Islet precursor cell (in vitro differentiated cells): ENCODE results near the gene NCMAP.

Experiments used
- DNase-seq: peaks from one replicate; pipeline ENCODE4 v3.0.0-alpha.2; 2018

NCMAP gene

DNA sequence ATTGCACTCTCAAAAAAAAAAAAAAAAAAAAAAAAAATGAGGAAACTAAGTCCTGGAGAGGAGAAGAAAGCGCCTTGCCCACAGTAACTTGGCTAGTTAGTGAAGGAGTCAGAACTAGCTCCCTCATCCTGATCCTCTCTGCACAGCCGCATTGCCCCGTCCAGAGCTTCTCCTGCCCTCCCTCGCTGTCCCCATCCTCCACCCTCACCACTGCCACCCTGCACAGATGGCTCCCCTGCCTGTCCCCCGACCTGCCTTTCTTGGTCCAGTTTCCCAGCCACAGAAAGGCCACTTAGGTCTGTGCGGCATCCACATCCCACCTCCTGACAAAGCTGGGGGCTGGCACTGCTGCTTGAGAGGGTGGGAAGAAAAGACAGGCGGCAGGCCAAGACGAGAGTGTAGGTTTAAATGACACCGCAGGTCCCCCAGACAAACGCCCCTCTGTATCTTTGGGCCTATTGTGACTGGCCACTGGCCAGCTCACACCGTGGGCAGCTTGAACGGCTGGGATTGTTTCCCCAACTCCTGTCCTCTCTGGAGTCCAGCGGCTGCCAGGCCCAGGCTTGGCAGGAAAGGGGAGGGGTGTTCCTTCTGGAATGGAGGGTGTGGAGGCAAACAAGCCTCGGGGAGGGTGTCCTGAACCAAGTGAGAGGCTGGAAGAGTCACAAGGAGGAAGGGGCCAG lies 20.2 kb downstream of the NCMAP start:
- DNase-seq, result no peak

DNA sequence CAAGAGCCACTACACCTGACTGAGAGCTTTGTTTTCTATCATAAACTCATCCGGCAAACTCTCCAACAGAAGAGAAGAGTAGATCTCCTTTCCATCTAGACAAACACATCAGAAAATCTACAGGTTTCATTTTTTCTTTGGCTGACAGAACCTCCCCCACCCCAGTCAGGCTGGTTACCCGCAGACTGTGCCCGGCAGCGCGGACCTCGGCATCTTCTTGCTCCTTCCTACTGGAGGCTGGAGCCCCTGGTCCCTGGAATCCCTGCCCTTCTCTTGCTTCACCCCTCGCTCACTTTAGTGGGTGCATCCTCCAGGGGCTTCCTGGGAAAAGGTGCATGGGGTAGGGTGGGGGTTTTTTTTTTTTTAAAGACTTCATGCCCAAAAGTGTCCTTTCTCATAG lies 23.0 kb downstream of the NCMAP start:
- no peak for DNase-seq

DNA sequence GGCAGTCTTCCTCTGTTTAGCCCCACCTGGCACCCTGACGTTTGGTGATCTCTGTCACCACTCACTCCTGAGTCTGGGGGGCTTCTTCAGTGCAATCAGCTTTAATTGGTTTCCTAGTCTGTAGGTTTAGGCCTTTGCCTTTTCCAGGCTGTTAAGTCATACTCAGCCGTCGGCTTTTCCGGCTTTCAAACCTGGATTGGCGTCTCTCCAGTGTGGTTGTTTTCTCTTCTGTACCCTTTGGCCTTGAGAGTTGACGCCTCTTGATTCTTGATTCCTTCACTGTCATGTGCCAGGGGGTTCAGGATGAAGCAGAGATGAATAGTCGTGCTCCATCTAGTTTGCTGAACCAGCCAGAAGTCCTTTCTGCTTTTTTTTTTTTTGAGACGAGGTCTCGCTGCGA lies 24.9 kb downstream of the NCMAP start:
- no peak for DNase-seq

DNA sequence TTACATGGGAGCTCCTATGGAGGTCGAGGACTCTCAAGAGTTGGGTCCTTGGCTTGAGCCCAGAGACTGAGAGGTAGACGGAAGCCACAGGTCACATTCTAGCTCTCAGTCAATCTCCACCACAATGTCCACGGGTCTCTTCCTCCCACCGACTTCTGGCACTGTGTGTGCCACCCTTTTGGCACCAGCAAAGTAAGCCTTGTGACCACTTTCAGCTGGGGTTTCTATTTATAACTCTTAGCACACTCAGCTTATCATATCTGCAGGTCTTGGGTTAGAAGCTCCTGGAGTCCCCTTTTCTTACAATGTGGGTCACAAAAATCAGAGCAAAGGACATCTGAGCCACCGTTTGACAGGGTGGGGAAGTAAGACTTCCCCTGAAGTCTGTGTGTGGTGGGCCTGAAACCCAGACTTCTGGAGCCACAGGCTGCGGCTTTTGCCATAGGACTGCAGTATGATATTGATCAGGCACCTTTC lies 28.3 kb downstream of the NCMAP start:
- DNase-seq, result no peak

DNA sequence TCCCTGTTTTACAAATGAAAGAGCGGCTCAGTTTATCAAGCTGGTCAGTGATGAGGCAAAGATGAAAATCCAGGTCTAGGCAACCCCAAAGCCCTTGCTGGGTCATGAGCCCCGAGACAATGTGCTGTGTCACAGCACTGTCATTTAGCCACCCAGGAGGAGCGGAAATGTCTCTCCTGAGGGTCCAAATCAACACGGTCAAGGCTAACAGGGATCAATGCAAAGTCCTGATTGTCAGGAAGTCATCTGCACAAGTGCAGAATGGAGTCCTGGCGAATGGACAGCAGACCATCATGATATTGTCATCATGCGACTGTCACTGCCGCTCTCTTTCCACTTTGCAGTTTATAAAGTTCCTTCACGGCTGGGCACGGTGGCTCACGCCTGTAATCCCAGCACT lies 30.2 kb downstream of the NCMAP start:
- no peak for DNase-seq

DNA sequence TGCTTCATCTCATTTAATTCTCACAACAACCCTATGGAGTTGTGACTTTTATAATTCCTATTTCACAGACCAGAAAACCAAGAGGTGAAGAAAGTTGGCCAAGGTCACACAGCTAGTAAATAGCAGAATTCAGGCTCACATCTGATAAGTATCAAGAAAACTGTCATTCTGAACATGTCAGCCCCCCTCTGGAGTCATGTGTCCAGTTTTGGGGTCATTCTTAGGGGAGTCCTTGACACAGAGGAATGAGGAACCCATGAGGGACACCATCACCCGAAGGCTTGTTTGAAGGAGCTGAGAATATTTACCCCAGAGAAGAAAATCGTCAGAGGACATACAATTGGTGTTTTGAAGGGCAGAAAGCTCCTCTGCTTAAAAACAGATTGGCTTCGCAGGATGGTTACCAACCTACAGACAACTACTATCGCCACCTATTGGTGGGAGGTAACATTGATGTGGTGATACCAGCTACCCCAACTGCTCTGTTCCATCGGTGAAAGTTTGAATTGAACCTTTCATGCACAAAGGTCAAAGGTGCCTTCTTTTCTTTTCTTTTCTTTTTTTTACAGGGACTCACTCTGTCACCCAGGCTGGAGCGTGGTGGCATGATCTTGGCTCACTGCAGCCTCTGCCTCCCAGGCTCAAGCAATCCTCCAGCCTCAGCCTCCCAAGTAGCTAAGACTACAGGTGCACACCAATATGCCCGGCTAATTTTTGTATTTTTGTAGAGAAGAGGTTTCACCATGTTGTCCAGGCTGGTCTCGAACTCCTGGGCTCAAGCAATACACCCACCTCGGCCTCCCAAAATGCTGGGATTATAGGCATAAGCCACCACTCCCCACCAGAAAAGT lies 31.3 kb downstream of the NCMAP start:
- no peak for DNase-seq

DNA sequence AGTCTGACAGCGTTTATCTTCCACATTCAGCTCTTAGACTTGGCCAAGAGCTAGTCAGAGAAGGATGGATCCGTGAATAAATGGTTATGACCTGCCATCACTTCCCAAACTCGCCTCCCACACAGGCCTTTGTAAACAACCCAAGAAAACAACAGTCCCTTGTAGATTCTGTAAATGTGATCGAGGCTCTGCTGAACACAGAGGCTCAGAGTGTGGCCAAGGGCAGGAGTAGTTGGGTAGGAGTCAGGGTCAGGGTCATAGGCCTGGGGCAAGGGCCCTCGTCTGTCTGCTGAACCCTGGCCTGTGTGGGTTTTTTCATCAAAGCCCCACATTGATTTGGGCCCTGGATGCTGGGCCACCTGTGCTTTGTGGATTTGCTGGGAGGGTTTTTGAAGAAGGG lies 32.7 kb downstream of the NCMAP start:
- no peak for DNase-seq

DNA sequence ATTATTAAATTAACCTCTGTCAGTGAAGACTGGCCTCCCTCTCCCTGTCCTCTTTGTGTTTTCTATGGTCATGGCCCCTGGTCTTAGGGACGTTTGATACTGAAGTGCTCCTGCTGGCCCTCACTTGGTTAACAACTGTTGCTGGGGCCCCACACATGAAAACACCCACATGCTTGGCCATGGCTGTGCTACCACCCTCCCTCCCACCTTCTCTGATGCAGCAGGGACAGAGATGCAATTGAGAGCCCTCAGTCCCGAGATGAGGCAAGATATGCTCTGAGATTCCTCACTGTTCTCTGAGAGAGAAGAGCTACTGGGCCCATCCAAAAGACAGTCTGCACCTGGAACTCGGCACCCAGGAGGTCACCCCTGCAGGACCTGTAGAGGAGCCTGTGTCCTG lies 33.3 kb downstream of the NCMAP start:
- no peak for DNase-seq

DNA sequence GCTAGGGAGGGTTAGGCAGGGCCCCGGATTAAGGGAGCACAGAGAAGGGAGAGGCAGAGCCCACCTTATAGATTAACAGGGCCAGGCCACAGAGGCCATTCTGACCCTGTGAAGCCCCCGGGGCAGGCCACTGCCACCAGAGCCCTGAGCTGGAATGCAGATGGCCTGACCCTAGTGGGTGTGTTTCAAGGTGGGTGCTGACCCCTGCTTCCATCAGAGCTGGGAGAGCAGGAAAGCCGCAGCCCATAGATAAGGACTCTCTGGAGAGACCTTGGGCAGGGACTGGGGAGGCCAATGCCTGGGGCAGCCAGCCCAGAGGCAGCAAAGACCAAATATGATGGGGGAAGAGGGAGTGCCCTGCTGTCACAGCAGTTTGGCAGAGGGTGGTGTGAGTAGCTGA lies 35.9 kb downstream of the NCMAP start:
- DNase-seq, result peak; percentile 63

DNA sequence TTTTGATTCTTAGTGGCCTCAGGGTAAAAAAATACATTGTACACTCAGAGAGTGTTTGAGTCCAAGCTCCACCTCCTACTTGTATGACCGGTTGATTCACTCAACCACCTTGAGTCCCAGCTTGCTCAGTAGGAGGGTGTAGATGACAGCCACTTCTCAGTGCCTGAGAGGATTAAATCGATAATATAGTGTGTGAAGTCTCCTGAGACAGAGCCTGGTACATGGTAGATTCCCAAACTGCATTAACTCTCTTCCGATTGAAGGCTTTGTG lies 38.4 kb downstream of the NCMAP start:
- peak; percentile 19 for DNase-seq

DNA sequence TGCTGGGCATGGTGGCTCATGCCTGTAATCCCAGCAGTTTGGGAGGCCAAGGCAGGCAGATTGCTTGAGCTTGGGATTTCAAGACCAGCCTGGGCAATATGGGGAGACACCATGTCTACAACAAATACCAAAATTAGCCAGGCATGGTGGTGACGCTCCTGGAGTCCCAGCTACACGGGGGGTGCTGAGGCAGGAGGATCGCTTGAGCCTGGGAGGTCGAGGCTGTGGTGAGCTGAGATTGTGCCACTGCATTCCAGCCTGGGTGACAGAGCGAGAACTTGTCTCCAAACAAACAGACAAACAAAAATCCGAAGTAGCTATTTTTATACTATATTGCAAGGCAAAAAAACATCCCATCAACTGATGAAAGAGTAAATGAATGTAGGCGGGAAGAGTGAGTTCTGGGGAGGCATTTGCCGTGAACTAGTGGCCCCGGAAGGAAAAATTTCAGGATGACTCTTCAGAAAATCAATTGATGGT lies 40.6 kb downstream of the NCMAP start:
- peak; percentile 45 for DNase-seq

DNA sequence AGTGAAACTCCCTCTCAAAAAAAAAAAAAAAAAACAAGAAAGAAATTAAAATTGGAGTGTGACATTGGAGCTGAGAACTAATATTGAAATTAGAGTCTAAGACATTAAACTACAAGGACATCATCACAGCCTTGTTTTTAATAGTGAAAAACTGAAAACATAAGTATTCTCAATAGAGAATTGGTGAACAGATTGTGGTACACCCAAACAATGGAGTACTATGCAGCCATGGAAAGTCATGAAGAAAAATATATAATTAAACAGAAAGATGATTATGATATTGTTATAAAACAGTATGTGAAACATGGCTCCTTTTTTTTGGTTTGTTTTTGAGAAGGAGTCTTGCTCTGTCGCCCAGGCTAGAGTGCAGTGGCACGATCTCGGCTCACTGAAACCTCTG lies 43.4 kb downstream of the NCMAP start:
- no peak for DNase-seq

DNA sequence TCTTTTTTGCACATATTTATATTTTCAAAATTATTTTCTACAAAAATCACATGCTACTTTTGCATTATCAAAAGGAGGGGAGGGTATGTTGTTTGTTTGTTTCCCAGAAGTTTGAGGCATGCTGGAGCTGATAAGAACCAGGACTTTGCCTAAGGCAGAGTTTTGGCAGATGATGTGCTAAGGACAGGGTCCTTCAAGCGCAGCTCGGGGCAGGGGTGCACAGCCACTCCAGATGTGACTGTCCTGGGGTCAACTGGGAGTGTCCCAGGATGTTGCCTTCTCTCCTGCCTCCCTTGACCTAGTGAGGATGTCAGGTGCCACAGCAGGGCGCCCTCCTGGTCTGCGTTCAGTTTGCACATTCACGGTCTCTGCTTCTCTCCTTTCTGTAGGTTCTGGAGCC lies 44.7 kb downstream of the NCMAP start:
- peak; percentile 62 for DNase-seq

DNA sequence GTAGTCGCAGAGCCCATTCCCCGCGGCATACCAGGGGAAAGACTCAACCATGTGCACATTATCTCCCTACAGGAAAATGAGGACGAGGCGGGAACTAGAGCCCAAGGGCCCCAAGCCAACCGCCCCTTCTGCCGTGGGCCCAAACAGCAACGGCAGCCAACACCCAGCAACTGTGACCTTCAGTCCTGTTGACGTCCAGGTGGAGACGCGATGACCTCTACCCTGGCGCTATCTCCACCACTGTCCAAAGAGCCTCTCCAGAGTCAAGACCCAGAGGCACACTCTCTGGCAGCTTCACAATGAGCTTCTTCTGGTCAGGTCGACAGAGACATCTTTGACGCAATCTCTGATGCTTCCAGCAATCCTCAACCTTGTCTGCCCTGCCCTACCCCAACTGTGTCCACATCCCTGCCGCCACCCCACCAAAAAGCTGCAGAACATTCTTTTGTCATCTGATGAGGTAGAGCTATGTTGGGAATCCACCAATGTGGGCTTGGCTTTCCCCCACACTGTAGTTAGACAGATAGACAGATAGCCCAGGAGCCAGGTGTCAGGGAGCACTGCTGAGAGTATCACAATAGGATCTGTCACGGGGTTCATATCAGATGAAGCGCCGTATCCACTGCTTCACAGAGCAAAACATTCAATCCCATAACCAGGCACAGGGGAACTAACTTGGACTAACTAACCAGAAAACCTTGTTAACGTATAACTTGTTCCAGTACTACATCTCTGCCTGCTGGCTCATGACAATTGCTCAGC lies 49.8 kb downstream of the NCMAP start:
- peak; percentile 62 for DNase-seq

DNA sequence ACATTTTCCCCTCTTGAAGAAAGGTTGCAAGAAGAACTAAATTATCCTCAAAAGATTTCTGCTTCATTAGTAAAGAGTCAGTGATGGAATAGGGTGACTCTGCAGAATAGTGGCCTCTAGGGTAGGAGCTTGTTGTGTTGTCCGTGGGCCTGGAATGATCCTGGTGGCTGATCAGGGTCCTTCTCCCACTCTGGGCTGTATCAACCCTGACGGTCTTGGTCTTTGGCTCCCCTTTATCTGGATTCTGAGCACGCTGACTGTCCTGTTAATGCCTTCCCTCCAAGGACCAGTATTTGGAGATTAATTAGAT lies 50.4 kb downstream of the NCMAP start:
- no peak for DNase-seq

DNA sequence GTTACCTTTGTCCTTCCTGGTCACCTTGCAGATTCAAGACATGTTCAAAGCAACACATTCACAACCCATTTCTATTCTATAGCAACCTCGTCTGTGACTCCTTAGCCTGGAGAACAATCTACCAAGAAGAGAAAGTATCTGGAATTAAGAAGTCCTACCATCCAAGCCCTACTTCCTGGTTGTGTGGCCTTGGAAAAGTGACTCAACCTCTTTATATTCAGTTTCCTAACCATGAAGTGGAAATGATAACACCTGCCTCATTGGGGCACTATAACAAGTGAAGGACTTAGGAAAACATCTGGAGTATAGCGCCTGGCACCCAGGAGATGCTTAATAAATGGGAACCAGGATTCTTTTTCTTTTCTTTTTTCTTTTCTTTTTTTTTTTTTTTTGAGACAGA lies 50.7 kb downstream of the NCMAP start:
- no peak for DNase-seq

DNA sequence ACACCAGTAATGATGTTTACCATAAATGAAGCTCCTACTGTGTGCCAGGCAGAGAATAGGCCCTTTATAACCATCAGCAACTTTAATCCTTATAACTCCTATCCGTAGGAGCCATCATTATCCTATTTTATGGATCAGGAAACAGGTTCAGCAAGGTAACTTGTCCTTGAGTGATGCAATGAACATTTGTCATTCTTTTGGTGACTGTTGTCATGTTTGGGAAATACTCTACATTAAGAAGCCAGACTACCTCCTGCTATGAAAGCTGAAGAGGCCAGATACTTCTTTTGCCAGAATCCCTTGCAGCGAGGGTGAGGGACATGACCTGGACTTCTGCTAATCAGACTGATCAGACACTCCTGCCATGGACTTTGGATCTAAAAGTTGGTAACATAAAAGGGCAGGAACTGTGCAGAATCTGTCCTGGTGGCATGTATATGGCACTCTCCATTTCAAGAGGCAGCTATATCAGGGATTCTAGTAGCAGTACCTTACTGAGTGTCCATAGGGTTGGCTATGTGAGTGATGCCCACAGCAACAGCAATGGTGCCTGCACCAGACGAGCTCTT lies 54.1 kb downstream of the NCMAP start:
- peak; percentile 37 for DNase-seq

DNA sequence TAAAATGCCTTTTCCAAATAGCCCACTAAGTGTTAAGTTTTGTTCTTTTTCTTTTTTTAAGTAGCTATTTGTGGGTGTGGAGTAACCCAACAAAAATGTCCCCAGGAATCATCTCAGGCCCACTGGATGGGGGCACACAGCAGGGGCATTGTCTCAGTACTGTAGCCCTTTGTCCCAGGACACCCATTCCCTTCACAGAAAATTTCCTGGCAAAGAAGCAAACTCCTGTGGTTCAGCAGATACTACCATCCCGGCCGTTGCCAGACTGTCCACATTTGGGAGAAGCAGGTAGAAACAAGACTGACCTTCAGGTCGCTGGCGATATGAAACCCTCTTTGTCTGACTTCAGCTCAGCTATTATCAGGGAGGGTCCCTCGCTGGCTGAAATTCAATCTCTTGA lies 63.5 kb downstream of the NCMAP start:
- peak; percentile 81 for DNase-seq

DNA sequence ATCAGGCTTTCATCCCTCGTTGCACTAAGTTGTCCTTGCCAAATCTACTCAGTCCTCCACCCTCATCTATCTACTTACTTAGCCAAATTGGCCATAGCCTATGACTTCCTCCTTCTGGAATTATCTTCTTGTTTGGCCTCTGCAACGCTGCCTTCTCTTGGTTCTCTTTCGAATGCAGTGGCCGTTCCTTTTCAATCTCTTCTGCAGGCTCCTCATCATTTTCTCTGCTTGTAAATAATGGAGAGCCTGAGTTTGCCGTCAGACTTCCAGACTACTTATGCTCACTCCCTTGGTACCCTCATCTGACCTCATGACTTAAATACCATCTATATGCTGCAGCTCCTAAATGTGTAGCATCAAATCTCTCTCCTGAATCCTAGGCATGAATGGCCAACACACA lies 64.8 kb downstream of the NCMAP start:
- DNase-seq, result no peak

DNA sequence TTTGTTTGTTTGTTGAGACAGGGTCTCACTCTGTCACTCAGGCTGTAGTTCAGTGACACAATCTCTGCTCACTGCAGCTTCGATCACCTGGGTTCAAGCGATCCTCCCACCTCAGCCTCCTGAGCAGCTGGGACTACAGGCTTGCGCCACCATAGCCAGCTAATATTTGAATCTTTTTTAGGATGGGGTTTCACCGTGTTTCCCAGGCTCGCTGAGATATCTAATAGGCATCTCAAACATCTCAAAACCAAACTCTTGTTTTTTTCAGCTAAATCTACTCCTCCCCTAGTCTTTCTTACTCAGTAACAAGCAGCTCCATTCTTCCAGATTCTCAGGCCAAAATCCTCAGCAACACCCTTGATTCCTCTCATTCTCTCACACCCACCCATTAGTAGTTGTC lies 65.2 kb downstream of the NCMAP start:
- DNase-seq, result no peak

DNA sequence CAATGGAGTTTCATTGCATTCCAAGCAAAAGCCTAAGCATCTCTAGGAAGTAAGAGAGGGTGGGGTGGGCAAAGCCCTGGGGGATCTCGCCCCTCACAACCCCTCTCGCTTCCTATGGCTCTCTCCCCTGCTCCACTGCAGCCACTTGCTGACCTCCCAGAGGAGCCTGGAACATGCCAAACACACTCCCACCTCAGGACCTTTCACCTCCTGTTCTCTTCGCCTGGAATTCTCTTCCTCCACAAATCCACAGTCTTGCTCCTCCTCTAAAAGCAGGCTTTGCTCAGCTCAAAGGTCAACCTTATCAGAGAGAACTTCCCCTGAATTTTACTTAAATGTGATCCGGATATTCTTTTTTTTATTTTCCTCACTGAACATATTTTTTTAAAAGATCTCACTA lies 66.3 kb downstream of the NCMAP start:
- peak; percentile 60 for DNase-seq

DNA sequence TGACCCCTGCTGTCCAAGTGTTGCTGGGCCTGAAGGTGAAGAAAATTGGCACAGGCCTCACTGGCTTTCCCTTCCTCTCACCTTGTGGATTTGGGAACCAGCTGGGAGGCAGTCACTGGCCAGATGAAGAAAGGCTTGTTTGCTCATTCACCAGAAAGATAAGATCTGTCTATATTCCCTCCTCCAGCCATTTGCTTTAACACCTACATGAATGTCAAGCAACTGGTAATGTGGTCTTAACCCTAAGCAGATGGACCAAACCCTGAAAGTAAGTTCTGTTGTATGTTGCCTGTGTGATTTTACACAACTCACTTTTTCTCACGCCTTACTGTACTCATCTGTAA lies 76.9 kb downstream of the NCMAP start:
- no peak for DNase-seq

DNA sequence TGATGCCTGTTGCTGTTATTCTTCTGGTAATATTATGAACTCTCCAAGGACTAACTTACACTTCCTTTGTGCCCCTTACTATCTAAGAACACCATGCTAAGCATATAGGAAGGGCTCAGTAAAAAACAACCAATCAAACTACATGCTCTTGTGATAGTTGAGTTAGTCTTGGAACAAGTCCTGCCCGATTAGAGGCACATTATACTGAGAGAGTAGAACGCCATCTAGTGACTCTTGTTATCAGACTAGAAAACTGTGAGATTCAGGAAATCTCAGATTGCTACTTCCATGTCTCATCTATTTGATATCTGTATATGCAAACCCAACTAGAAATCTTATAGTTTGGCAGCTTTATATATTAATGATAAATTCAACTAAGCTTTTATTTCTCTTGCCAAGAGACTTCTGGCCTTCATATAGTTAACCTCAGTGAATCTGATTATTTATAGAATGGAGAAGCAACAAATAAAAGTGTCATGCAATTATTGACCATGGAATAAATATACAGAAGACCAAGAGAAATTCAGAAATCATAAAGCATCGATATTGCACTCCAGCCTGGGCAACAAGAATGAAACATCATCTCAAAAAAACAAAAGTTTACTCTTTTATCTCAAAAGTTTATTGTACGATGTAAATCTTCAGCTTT lies 79.4 kb downstream of the NCMAP start:
- no peak for DNase-seq
